Gastrocnemius medialis (tissue), 4 donors: ENCODE results near the gene CDKAL1. TPM values are rescaled to one million over a fixed set of nuclear protein-coding genes. Genes with fewer than 3 reads are reported as not detected.
"Not testable (repeated sequence)": the region's sequence is repeated elsewhere in the genome, so short reads cannot be mapped to it uniquely, and the experiment has no call there.

Experiments used
- ATAC-seq, 2 donors: fragments of 150-250 bp; one replicate each; pipeline ENCODE4 v1.9.1; 2016
- DNase-seq, 2 donors: peaks; one replicate each; pipeline ENCODE4 v3.0.0-alpha.2; 2019
- H3K27ac ChIP-seq, 4 donors: fragments of 200-600 bp; sonication (generic); 1 replicate in 1 of 4; 2 replicates in 3 of 4; pipeline ENCODE4 v1.5.1; 2016 to 2018; ENCODE audit warnings: mild to moderate bottlenecking in 2 of 4, moderate library complexity in 1 of 4
- H3K27me3 ChIP-seq, 3 donors: fragments of 200-600 bp; sonication (generic) in 2 of 3; 1 replicate in 1 of 3; 2 replicates in 2 of 3; pipeline versions ENCODE4 v1.5.1 to v1.6.0; 2016 to 2019; ENCODE audit warnings: mild to moderate bottlenecking in 1 of 3, moderate library complexity in 1 of 3
- H3K36me3 ChIP-seq, 2 donors: fragments of 200-600 bp; sonication (generic) in 1 of 2; one replicate each; pipeline ENCODE4 v1.5.1; 2017 to 2018
- H3K4me1 ChIP-seq, 2 donors: fragments of 200-600 bp; sonication (generic) in 1 of 2; one replicate each; pipeline ENCODE4 v1.5.1; 2016 to 2017; ENCODE audit warnings: mild to moderate bottlenecking in 2 of 2
- H3K4me3 ChIP-seq, 4 donors: fragments of 200-600 bp; sonication (generic) in 3 of 4; 1 replicate in 1 of 4; 2 replicates in 3 of 4; pipeline ENCODE4 v1.5.1; 2016 to 2019; ENCODE audit warnings: mild to moderate bottlenecking in 2 of 4
- H3K9me3 ChIP-seq, 3 donors: fragments of 200-600 bp; sonication (generic) in 2 of 3; 1 replicate in 1 of 3; 2 replicates in 2 of 3; pipeline ENCODE4 v1.5.1; 2016 to 2019
- POLR2A ChIP-seq, 2 donors: fragments of 450-650 bp; IDR thresholded peaks; one replicate each; pipeline ENCODE4 v1.6.1; 2017; ENCODE audit warnings: antibody characterized with exemption in 2 of 2, mild to moderate bottlenecking in 2 of 2, moderate library complexity in 2 of 2
- in situ Hi-C, 4 donors: fragments of 200-750 bp; cut with MboI; loops; one replicate each; pipeline versions ENCODE4 v1.15.0 to v1.8.0; 2017; ENCODE audit warnings: low sequenced_read_pairs in 4 of 4
- intact Hi-C: fragments of 100-400 bp; cut with DNase I; formaldehyde crosslinking; loops from one replicate; pipeline ENCODE4 v1.15.1; 2023; ENCODE audit warnings: low total_unique reads
- total RNA-seq, 4 donors: library from RNA; depleted of rRNA; stranded (reverse); fragments of >200 nt; gene quantifications; one replicate each; pipeline versions ENCODE4 v1.1.0 to v1.2.3, GENCODE V29; 2016
- TF ChIP-seq, protein P1 (sequence below), 5 experiments: fragments of 450-650 bp in 3 of 5; fragments of 200-600 bp in 2 of 5; sonication (generic) in 2 of 5; IDR thresholded peaks in 4 of 5; conservative IDR thresholded peaks in 1 of 5; 1 replicate in 4 of 5; 2 replicates in 1 of 5; pipeline ENCODE4 v1.5.1; 2016 to 2019; ENCODE audit warnings: antibody characterized with exemption in 5 of 5, mild to moderate bottlenecking in 3 of 5, moderate library complexity in 3 of 5

Gene CDKAL1
- total RNA-seq, 4 donors from 2014 or later = 9.6 to 17.0 (median 11.4) TPM

DNA sequence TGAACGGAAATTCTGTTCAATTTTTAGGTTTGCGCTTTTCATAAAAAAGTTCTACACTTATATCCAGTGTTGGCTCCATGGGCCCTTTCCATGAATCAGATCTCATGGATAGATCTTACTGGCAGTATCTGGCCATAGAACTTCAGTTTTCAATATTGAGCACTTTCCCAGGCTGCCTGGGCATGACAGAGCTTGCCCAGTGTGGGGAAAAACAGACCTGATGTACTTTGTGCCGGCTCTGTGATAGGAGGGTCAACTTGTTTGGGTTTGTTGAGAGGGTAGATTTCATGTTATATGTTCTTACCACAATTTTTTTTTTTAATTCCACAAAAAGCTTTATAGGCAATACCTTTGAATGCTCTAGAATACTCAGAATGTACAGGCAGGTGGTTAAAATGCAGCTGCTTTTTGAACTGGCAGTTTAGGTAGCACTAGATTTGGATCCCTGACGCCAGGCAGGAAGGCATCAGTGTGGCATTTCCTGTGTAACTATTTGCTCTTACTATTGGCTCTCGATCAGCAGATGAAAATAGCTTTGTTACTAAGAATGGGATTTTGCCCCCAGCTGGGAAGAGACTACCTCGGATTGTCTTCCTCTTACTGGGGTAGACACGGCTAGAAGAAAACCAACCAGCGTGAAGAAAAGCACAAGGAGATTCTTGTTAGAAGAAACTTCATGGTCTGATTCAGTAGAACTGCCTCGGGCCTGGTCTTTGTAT lies 654.4 kb downstream of the CDKAL1 start:
- Histone ChIP-seq H3K4me1 (peaks cover 0 to 10% of the 10 kb centered on the region in 2 donors), H3K9me3 (no peaks in the 10 kb centered on the region), H3K4me3 (no peak overlapping the region), H3K27me3 (no peaks in the 10 kb centered on the region), H3K27ac (no peak overlapping the region), H3K36me3 (no peaks in the 10 kb centered on the region)
- intact Hi-C loops (no loop called here), in situ Hi-C loops (no loop called here)
- ATAC-seq (no peak), DNase-seq (no peak)
- TF ChIP-seq, protein P1, sequence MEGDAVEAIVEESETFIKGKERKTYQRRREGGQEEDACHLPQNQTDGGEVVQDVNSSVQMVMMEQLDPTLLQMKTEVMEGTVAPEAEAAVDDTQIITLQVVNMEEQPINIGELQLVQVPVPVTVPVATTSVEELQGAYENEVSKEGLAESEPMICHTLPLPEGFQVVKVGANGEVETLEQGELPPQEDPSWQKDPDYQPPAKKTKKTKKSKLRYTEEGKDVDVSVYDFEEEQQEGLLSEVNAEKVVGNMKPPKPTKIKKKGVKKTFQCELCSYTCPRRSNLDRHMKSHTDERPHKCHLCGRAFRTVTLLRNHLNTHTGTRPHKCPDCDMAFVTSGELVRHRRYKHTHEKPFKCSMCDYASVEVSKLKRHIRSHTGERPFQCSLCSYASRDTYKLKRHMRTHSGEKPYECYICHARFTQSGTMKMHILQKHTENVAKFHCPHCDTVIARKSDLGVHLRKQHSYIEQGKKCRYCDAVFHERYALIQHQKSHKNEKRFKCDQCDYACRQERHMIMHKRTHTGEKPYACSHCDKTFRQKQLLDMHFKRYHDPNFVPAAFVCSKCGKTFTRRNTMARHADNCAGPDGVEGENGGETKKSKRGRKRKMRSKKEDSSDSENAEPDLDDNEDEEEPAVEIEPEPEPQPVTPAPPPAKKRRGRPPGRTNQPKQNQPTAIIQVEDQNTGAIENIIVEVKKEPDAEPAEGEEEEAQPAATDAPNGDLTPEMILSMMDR (IDR thresholded peaks at IDR 0.05 in 4 of 5, conservative IDR thresholded peaks at IDR 0.05 in 1 of 5) = no peak
- TF ChIP-seq POLR2A (IDR thresholded peaks at IDR 0.05) = no peak

DNA sequence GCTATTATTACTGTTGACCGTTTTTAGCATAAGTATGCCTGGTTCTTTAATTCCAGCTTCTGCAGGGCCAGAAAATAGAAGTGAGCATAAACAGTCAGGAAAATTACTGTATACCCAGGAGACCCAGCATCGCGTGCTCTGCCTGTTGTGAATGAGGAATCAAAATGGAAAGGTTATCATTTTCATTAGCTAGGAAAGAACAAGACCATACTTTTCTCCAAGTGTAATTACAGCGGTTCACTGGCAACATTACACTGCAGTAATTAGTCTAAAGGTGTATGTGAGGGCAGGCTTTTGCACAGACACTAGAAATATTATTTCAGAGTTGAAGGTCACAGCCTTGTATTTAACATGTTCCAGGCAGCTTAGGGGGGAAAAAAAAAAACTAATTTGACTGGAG lies 655.5 kb downstream of the CDKAL1 start:
- Histone ChIP-seq H3K36me3 (no peaks in the 10 kb centered on the region), H3K27me3 (no peaks in the 10 kb centered on the region), H3K9me3 (no peaks in the 10 kb centered on the region), H3K27ac (no peak overlapping the region), H3K4me1 (peaks cover 0 to 10% of the 10 kb centered on the region in 2 donors), H3K4me3 (no peak overlapping the region)
- ATAC-seq (no peak), DNase-seq (no peak)
- intact Hi-C loops (no loop called here), in situ Hi-C loops (no loop called here)
- TF ChIP-seq, protein P1 (IDR thresholded peaks at IDR 0.05 in 4 of 5, conservative IDR thresholded peaks at IDR 0.05 in 1 of 5) = no peak
- TF ChIP-seq POLR2A (IDR thresholded peaks at IDR 0.05) = no peak

DNA sequence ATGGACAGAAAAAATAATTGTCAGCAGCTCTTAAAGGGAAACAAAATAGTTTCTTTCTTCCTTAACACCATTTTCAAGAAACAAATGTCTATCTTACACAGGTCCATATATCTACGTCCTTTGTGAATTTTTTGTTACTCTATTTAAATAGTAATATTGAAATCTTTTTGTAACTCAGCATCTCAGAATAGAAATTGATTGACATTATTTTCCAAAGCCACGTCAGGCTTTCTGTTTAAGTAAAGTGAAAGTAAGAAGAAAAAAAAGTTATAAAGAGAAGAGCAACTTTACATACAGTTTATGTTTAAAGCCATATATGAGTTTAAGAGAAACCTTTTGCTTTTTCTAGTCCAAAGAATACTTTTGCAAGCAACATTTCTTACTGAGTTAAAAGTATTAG lies 656.4 kb downstream of the CDKAL1 start:
- in situ Hi-C loops = no loop called here
- TF ChIP-seq, protein P1 (IDR thresholded peaks at IDR 0.05 in 4 of 5, conservative IDR thresholded peaks at IDR 0.05 in 1 of 5) = no peak
- no peak for TF ChIP-seq POLR2A (IDR thresholded peaks at IDR 0.05)
- no peaks in the 10 kb centered on the region for H3K36me3 ChIP-seq
- H3K9me3 ChIP-seq = no peaks in the 10 kb centered on the region
- H3K27me3 ChIP-seq = no peaks in the 10 kb centered on the region
- no peak overlapping the region for H3K4me3 ChIP-seq
- peaks cover 0 to 10% of the 10 kb centered on the region in 2 donors for H3K4me1 ChIP-seq
- no peak overlapping the region for H3K27ac ChIP-seq
- no peak for DNase-seq
- ATAC-seq = no peak
- intact Hi-C loops = no loop called here

DNA sequence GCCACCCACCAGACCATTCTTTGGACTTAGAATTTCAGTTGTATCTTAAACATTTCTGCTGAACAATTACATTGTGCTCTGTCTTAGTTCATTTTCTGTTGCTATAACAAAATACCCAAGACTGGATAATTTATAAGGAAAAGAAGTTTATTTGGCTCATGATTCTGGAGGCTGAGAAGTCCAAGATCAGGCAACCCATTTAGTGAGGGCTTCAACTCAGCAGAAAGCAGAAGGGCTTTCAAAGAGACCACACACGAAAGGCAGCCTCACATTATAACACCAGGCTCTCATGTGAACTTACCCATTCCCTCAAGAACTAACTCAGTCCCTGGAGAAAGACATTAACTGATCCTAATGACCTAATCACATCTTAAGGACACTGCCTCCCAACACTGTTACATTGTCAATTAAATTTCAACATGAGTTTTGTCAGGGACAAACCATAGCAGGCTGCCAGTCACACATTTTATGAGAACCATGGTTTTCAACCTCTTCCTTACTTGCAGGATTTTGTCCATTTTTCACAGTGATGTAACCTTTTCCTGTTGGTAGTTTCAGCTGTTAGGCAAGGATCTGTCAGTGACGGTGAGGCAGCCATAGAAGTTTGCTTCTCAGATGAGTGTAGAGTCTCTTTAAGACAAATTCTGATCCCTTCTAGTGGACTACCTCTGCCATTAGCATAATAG lies 659.7 kb downstream of the CDKAL1 start:
- Histone ChIP-seq H3K27me3 (no peaks in the 10 kb centered on the region), H3K27ac (no peak overlapping the region), H3K9me3 (no peaks in the 10 kb centered on the region), H3K36me3 (no peaks in the 10 kb centered on the region), H3K4me3 (no peak overlapping the region), H3K4me1 (peaks cover 0 to under 1% of the 10 kb centered on the region in 2 donors)
- intact Hi-C loops = no loop called here
- ATAC-seq = no peak
- in situ Hi-C loops = no loop called here
- DNase-seq = no peak
- TF ChIP-seq, protein P1 (IDR thresholded peaks at IDR 0.05 in 4 of 5, conservative IDR thresholded peaks at IDR 0.05 in 1 of 5) = no peak
- no peak for TF ChIP-seq POLR2A (IDR thresholded peaks at IDR 0.05)

DNA sequence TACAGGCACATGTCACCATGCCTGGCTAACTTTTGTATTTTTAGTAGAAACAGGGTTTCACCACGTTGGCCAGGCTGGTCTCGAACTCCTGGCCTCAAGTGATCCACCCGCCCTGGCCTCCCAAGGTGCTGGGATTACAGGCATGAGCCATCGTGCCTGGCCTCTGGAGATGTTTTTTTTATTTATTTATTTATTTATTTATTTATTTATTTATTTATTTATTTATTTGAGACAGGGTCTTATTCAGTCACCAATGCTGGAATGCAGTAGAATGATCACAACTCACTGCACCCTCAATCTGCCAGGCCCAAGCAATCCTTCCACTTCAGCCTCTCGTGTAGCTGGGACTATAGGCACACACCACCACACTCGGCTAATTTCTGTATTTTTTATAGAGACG lies 661.0 kb downstream of the CDKAL1 start:
- intact Hi-C loops, DNase-seq, H3K9me3 ChIP-seq, H3K4me1 ChIP-seq, H3K36me3 ChIP-seq, ATAC-seq, in situ Hi-C loops, H3K27me3 ChIP-seq, H3K4me3 ChIP-seq, H3K27ac ChIP-seq: not testable (repeated sequence)
